ENCODE data around the gene CACNA2D3. TPM values are rescaled to one million over a fixed set of nuclear protein-coding genes. Genes with fewer than 3 reads are reported as not detected.

The CACNA2D3 gene
- total RNA-seq, 4 donors from 2014 or later: 0.27 to 1.5 (median 0.79) TPM

DNA sequence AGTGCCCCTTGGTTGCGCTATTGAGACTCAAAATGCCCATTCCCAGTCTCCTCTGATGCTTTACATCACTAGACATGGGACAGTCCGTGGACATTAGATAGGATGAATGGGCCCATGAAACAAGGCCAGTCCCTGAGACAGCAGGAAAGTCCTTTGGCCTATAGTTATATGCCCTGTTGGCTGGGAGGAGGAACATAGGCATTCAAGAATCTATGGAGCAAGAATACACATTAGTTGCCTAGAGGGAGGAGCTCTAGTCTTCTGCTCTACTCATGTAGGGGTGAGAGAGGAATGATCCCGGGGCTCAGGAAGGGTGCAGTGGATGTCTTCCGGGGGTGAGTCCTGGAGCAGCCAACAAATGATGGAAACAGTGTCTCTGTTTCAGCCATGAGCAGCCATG is 863.5 kb downstream of the CACNA2D3 start:
- DNase-seq (ENCODE audit: low spot score in 2 of 2): no peak
- 75 to 76% methylated on average over 4 of the region's 4 CpGs for WGBS, 2 donors
- TF ChIP-seq, protein P1, sequence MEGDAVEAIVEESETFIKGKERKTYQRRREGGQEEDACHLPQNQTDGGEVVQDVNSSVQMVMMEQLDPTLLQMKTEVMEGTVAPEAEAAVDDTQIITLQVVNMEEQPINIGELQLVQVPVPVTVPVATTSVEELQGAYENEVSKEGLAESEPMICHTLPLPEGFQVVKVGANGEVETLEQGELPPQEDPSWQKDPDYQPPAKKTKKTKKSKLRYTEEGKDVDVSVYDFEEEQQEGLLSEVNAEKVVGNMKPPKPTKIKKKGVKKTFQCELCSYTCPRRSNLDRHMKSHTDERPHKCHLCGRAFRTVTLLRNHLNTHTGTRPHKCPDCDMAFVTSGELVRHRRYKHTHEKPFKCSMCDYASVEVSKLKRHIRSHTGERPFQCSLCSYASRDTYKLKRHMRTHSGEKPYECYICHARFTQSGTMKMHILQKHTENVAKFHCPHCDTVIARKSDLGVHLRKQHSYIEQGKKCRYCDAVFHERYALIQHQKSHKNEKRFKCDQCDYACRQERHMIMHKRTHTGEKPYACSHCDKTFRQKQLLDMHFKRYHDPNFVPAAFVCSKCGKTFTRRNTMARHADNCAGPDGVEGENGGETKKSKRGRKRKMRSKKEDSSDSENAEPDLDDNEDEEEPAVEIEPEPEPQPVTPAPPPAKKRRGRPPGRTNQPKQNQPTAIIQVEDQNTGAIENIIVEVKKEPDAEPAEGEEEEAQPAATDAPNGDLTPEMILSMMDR (IDR thresholded peaks at IDR 0.05): no peak
- no peak for TF ChIP-seq POLR2A (IDR thresholded peaks at IDR 0.05)
- intact Hi-C loops (cut with DNase I; ENCODE audit: low total_unique reads): no loop called here
- no peak overlapping the region for H3K4me3 ChIP-seq (ENCODE audit: low read depth, poor library complexity, severe bottlenecking)

DNA sequence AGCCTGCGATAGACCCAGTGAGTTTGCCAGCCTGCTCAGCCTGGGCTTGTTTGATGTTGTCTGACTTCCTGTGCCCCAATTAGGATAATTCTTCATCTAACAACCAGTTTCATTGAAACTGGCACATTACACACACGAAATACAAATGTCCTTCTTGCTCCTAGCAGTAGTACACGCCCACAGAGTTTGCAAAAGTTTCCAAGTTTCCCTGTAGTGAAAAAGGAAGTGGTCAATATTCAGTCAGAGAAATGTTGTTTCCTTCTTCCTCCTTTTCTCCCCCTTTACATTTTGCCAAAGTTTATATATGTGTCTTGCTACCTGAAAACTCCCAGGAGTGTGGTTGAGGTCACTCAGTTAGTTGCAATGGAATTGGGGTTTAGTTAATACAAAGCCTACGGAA is 863.9 kb downstream of the CACNA2D3 start:
- WGBS, 2 donors: 45 to 57% methylated on average over 4 of the region's 4 CpGs
- no peak for DNase-seq (ENCODE audit: low spot score in 2 of 2)
- no peak overlapping the region for H3K4me3 ChIP-seq (ENCODE audit: low read depth, poor library complexity, severe bottlenecking)
- intact Hi-C loops (cut with DNase I; ENCODE audit: low total_unique reads): no loop called here
- TF ChIP-seq POLR2A (IDR thresholded peaks at IDR 0.05): no peak
- TF ChIP-seq, protein P1 (IDR thresholded peaks at IDR 0.05): no peak

DNA sequence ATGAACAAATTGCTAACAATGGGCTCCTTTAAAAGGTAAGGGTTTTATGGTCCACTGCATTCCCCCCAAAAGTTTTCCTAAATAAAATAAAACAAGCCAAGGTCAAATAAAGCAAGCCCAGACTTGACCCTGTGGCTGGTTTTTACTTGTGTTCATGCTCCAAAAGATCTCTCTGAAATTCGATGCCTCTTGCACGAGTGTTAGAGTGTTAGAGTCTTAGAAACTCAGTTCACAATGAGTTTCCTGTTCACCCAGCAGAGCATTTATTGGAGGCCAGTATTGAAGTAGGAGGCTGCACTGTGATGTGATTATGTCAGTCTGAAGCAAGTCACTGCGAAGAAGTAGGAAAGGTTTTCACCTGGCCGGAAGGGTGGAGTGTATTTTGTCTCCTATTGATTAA is 865.4 kb downstream of the CACNA2D3 start:
- intact Hi-C loops (cut with DNase I; ENCODE audit: low total_unique reads): no loop called here
- H3K4me3 ChIP-seq (ENCODE audit: low read depth, poor library complexity, severe bottlenecking): no peak overlapping the region
- TF ChIP-seq, protein P1 (IDR thresholded peaks at IDR 0.05): no peak
- TF ChIP-seq POLR2A (IDR thresholded peaks at IDR 0.05): no peak
- no peak for DNase-seq (ENCODE audit: low spot score in 2 of 2)
- 57 to 59% methylated on average over 4 of the region's 4 CpGs for WGBS, 2 donors

DNA sequence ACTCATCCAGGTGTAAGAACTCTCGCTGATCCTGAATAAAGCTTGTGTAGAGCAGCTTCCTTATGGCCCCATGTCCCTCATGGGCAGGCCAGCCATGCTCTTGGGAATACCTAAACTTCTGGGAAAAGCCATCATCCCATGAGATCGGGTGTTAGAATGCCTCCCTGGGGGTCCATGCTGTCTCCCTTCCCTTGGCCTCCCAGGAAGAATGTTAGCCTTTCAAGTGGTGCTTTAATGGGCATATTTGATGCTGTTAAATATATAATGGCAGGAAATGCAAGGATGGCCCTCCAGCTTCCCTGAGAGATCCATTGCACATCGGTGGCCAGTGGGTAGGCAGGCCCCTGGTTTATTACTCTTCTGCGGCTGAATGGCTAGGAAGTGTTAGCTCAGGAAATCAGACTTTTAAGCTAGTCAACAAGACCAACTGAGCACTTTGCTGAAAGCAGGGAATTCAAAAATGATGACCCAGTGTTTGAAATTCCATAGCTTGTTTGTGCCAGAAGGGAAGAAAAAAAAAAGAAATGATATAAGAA is 866.0 kb downstream of the CACNA2D3 start:
- DNase-seq (ENCODE audit: low spot score in 2 of 2): no peak
- TF ChIP-seq, protein P1 (IDR thresholded peaks at IDR 0.05): no peak
- no peak for TF ChIP-seq POLR2A (IDR thresholded peaks at IDR 0.05)
- no peak overlapping the region for H3K4me3 ChIP-seq (ENCODE audit: low read depth, poor library complexity, severe bottlenecking)
- 53 to 61% methylated on average over 4 of the region's 4 CpGs for WGBS, 2 donors
- intact Hi-C loops (cut with DNase I; ENCODE audit: low total_unique reads): no loop called here

DNA sequence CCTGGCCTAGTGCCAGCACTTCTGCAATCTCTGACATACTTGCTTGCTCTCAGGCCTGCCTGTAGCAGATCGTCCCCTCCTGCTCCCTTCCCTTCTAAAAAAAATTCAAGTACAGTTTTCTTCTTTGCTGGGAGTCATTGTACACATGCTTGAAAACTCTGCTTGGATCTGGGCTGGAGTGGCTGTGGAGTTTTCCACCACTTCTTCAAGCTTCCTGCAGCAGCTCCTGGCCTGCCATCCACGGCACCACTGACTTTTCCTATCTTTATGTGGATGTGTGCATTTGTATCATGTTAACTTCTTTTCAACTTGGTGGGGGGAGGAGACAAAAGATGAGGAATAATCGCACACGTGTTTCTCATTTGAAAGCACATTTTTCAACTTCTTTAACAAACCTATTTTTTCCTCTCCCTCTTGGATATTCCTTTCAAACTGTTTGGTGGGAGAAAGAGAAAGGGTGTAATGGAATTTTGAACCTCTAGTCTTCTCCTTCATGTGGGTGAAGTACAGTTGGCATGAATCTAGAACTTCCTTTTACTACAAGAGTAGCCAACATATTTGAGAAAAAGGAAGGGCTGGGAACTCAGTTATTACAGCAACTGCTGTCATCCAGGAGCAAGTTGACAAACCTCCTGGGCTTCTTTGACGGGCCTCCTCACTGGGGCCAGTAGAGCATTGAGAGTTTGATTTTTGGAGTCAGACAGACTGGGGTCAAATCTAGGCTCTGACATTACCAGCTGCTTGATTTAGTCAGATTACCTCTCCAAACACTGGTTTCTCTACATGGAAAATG is 866.7 kb downstream of the CACNA2D3 start:
- H3K4me3 ChIP-seq (ENCODE audit: low read depth, poor library complexity, severe bottlenecking): no peak overlapping the region
- intact Hi-C loops (cut with DNase I; ENCODE audit: low total_unique reads): no loop called here
- no peak for TF ChIP-seq POLR2A (IDR thresholded peaks at IDR 0.05)
- TF ChIP-seq, protein P1 (IDR thresholded peaks at IDR 0.05): no peak
- WGBS, 2 donors: 29 to 34% methylated on average over 5 of the region's 5 CpGs
- DNase-seq (ENCODE audit: low spot score in 2 of 2): peak; percentile 38 to 86

Data from lower leg skin (tissue), 4 donors.